GM12892 (cell line): ENCODE results near the gene TAB2.

Experiments used
- DNase-seq: peaks from one replicate; pipeline ENCODE4 v3.0.0; 2011; ENCODE audit not compliant: insufficient read length
- FAIRE-seq: peaks from 2 replicates; lab custom pipeline; 2011; peaks lifted over from hg19 to GRCh38; lab: Jason Lieb, UNC
- POLR2A ChIP-seq: IDR thresholded peaks from 2 replicates; pipeline ENCODE4 v1.6.1; 2011; ENCODE audit warnings: low read depth, low read length, control low read depth
- POLR2AphosphoS5 ChIP-seq: IDR thresholded peaks from 2 replicates; pipeline ENCODE4 v1.6.1; 2011; ENCODE audit warnings: low read depth, low read length, control low read depth
- TAF1 ChIP-seq: IDR thresholded peaks from 2 replicates; pipeline ENCODE4 v1.6.1; 2011; ENCODE audit warnings: low read depth, mild to moderate bottlenecking, control low read depth, low read length, borderline replicate concordance

TAB2 gene

DNA sequence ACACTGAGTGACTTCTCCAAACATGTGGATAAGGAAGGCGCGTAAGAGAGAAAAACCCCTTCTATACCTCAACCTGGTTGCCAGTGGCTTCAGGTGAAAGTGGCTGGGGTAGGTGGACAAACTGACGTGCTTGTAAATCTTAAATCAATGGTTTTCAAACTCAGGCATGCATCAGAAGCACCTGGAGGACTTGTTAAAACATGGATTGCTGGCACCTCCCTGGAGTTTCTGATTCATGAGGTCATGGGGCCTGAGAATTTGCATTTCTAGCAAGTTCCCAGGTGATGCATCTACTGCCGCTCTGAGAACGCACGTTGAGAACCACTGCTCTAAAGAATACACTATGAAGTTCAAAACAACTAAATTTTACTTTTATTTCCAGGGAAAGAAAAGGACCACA lies 31.9 kb upstream of the TAB2 start:
- peak; percentile 24 for FAIRE-seq
- TF ChIP-seq TAF1 (no peak), POLR2A (no peak), POLR2AphosphoS5 (no peak)
- no peak for DNase-seq

DNA sequence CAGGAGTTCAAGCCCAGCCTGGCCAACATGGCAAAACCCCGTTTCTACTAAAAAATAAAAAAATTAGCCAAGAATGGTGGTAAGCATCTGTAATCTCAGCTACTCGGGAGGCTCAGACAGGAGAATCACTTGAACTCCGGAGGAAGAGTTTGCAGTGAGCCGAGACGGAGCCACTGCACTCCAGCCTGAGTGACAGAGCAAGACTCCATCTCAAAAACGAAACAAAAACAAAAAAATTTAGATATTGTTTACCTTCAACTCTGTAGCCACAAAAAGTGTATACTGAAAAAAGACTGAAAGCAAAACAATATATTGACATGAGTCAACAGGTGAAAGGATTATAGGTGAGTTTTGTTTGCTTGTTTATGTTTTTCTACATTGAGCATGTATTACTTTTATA lies 30.6 kb upstream of the TAB2 start:
- no peak for DNase-seq
- FAIRE-seq, result no peak
- TF ChIP-seq POLR2AphosphoS5, result no peak

DNA sequence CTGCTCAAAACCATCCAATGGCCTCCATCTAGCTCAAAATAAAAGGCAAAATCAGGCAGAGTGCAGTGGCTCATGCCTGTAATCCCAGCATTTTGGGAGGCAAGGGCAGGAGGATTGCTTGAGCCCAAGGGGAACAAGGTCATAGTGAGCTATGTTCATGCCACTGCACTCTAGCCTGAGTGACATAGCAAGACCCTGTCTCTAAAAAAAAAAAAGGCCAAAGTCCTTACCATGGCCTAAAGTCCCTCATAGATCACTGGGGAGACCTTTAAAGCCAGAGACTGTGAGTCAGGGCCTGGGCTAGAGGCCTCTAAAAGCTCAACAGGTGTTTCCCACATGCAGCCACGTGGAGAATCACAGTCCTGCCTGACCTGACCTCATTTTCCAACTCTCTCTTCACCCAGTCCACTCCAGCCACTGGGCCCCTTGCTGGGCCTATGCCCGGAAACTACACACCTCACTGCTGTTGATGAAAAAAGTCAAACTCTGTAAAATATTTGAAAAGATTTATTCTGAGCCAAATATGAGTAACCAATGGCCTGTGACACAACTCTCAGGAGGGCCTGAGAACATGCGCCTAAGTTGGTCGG lies 28.2 kb upstream of the TAB2 start:
- no peak for DNase-seq
- no peak for TF ChIP-seq POLR2A
- no peak for TF ChIP-seq POLR2AphosphoS5
- no peak for TF ChIP-seq TAF1
- peak; percentile 14 for FAIRE-seq

DNA sequence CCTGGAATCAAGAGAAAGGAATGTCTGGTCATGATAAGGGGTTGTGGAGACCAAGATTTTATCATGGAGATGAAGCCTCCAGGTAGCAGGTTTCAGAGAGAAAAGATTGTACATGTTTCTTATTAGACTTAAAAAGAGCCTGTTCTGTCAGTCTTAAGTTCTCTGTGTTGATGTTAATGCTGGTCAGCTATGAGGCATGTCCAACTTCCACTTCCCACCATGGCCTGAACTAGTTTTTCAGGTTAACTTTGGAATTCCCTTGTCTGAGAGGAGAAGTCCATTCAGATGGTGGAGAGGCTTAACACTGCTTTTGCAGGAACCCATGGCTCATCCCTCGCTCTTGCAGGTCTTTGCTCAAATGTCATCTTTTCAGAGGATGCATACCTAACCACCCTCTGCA lies 27.5 kb upstream of the TAB2 start:
- TF ChIP-seq TAF1, result no peak
- TF ChIP-seq POLR2A, result no peak
- no peak for TF ChIP-seq POLR2AphosphoS5
- FAIRE-seq (no peak), DNase-seq (no peak)

DNA sequence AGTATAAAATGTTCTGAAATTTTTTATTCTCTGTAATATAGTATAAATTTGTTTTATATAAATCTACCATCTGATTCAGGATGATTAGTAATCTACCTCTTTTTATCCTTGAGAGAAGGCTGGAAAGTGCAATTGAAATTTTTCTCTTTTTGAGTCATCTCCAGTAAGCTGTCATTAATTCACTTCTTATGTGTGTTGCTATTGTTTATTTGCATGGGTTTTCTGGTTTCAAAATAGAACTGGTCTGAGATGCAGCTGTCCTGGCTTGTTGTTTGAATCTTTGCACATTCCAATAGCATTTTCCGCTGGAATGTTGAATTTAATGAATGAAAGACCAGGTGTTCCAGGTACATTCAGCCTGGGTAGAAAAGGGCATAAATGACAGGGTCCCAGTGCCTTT lies 24.3 kb upstream of the TAB2 start:
- DNase-seq, result no peak
- TF ChIP-seq POLR2A (no peak), TAF1 (no peak), POLR2AphosphoS5 (no peak)
- no peak for FAIRE-seq

DNA sequence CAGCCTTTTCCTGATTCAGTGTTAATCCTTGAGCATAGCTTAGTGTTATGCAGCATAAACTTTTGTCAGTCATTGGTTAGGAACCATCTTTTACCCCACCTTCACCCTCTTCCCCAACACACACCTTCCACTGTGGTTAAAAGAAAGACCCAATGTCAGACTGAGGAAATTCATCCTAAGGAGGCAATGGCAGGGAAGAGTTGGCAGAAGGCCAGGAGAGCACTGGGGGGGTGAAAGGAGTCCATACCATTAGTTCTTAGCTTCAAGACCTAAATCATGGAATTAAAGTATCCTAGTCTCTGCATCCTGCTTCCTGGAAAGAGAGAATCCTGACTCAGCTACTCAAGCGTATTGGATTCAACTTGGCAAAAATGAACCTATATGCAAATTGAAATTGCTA lies 16.9 kb upstream of the TAB2 start:
- TF ChIP-seq TAF1, result no peak
- TF ChIP-seq POLR2A, result no peak
- TF ChIP-seq POLR2AphosphoS5, result no peak
- FAIRE-seq, result no peak
- DNase-seq, result no peak

DNA sequence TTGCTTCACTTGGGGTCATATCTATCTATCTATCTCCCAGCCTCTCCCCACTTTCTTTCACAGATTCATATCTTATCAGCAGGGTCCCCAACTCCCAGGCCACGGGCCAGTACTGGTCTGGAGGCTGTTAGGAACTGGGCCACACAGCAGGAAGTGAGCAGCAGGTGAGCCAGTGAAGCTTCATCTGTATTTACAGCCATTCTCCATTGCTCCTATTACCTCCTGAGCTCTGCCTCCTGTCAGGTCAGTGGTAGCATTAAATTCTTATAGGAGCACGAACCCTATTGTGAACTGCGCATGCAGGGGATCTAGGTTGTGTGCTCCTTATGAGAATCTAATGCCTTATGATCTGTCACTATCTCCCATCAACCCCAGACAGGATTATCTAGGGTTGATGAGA lies 14.8 kb upstream of the TAB2 start:
- TF ChIP-seq TAF1, result no peak
- no peak for TF ChIP-seq POLR2AphosphoS5
- no peak for TF ChIP-seq POLR2A
- FAIRE-seq, result no peak
- no peak for DNase-seq

DNA sequence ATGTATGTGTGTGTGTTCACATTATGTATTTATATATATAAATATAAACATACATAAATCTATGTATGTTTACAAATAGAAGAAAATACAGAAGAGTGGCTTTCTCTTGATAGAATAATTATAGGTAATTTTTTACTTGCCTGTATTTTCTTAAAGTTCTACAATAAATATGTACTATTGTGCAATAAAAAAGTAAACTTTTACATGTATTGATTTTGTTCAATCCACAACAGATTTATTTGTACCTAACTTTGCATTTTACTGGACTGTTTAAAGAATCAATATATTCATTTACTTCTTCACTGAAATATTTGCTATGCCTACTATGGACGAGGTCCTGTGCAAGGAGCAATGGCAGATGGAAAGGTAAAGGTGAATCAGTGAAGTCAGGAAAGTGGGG lies 14.0 kb upstream of the TAB2 start:
- TF ChIP-seq POLR2AphosphoS5, result no peak
- no peak for TF ChIP-seq POLR2A
- no peak for TF ChIP-seq TAF1
- no peak for FAIRE-seq
- no peak for DNase-seq

DNA sequence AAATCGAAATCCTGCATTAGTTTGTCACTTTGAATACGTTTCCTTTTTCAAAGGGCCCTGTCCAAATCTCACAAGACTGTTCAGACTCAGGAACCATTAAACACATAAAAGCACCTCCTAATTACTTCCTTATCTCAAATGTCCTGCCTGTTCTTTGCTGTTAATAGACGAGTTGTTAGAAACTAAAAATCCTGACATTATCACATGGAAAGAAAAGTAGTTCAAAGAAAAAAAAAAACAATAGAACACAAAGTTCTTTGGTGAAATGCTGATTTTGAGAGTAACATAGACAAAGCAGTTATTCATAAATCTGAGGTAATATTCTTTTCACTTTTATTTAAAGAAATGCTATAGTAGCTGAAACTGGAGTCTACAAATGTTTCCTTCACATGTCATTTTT lies 12.1 kb upstream of the TAB2 start:
- TF ChIP-seq TAF1, result no peak
- TF ChIP-seq POLR2AphosphoS5, result no peak
- no peak for TF ChIP-seq POLR2A
- FAIRE-seq, result no peak
- DNase-seq, result no peak

DNA sequence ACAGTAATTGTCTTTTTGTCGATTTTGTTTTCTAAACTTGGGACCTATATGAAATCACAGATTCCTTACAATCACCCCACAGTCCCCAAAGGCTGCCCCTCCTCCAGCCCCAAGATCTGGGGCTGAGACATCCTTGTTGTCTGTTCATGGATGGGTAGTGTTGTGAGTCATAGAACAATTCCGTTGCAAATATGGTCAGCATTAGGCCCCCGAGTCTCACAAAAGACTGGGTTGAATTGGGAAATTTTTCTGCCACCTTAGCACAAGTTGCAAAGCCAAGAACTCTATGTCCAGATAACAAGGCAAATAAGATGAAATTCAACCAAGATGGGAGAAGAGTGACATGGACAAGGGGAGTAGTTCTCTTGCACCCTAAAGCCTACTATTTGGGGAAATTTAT lies 10.5 kb upstream of the TAB2 start:
- no peak for DNase-seq
- TF ChIP-seq POLR2AphosphoS5 (no peak), POLR2A (no peak), TAF1 (no peak)
- no peak for FAIRE-seq

DNA sequence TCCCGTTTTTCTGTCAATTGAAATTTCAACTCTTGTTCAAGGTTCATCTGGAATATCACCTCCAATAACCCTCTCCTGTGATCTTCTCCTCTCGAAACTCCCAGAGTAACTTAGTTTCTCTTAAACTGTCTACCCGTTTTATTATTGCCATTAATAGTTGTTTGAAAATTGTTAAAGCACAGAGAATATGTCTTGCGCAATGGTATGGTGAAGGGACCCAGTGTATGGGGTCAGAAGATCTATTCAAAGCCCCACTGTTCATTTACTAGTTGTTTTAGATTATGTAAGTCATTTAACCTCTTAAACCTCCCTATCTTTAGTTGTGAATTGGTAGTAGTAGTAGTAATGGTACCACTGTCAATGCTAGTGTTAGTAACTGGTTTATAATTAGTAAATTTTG lies 6.2 kb upstream of the TAB2 start:
- no peak for DNase-seq
- no peak for TF ChIP-seq TAF1
- no peak for TF ChIP-seq POLR2A
- no peak for TF ChIP-seq POLR2AphosphoS5
- no peak for FAIRE-seq

DNA sequence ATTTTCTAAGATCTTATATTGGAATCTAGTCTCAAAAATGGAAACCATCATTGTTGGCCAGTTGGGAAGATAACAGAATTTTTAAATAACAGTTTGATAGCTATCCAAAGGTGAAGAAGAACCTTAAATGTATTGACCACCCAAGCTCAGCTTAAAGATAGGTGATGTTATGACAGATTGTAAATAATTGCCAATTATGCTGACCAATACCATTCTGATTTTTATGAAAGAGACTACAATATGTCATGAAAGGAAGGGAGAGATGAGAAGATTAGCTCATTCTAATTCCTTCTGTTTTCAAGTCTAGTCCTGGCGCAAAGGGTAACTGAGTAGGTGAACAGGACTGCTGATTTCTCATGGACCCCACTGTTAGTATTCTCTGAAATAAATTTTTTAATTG lies 5.7 kb upstream of the TAB2 start:
- no peak for FAIRE-seq
- DNase-seq, result no peak
- TF ChIP-seq POLR2A (no peak), POLR2AphosphoS5 (no peak), TAF1 (no peak)

DNA sequence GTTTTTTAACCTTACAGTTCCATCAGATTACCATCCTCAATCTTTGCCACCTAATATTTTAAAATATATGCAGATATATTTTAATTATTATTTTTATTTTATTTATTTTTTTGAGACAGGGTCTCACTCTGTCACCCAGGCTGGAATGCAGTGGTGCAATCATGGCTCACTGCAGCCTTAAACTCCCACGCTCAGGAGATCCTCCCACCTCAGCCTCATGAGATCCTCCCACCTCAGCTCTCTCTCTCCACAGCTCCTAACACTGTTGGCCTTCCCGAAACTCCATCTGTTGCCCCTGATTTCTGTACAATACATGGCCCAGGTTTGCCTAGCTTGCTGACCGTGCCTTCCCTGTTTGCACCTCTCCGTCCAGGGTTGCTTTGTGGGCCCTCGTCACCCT lies 4.4 kb upstream of the TAB2 start:
- no peak for TF ChIP-seq POLR2AphosphoS5
- no peak for TF ChIP-seq POLR2A
- no peak for TF ChIP-seq TAF1
- DNase-seq (no peak), FAIRE-seq (no peak)

DNA sequence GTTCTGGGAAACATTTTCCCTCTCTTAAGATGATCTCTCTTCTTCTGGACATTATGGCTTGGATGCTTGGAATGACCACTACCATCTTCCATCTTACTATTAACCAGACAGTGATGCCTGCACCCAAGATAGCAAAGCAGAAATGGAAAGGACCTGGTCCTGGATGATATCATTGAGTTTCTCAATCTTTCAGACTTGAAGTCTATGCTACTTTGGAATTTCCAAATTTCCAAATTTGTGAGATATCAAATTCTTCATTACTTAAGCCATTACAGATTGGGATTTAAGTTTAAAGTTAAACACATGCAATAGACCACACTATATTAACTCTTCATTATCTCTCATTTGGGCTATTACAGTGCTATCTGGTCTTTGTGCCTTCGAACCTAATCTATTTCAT lies 3.7 kb upstream of the TAB2 start:
- DNase-seq, result no peak
- TF ChIP-seq POLR2A (no peak), POLR2AphosphoS5 (no peak), TAF1 (no peak)
- FAIRE-seq, result peak; percentile 72
